Ishikawa (cell line): Measurements from ENCODE around the gene TNK2.

ENCODE experiments used
- RAD21 ChIP-seq: IDR thresholded peaks from 2 replicates; pipeline ENCODE4 v1.6.1; 2012; ENCODE audit warnings: low read depth
- TAF1 ChIP-seq: IDR thresholded peaks from 2 replicates; pipeline ENCODE4 v1.6.1; 2012; ENCODE audit warnings: low read depth, mild to moderate bottlenecking
- YY1 ChIP-seq: IDR thresholded peaks from 2 replicates; pipeline ENCODE4 v1.6.1; 2012; ENCODE audit warnings: low read depth

GRCh38 chr3:195896361-195897080 is 11.8 kb downstream of the TNK2 start:
- TF ChIP-seq TAF1 (no peak), RAD21 (no peak), YY1 (peak; percentile 17; the same call in 1 of the 2 replicates)
